ENCODE results near the gene OR2H1.

Gene OR2H1

DNA sequence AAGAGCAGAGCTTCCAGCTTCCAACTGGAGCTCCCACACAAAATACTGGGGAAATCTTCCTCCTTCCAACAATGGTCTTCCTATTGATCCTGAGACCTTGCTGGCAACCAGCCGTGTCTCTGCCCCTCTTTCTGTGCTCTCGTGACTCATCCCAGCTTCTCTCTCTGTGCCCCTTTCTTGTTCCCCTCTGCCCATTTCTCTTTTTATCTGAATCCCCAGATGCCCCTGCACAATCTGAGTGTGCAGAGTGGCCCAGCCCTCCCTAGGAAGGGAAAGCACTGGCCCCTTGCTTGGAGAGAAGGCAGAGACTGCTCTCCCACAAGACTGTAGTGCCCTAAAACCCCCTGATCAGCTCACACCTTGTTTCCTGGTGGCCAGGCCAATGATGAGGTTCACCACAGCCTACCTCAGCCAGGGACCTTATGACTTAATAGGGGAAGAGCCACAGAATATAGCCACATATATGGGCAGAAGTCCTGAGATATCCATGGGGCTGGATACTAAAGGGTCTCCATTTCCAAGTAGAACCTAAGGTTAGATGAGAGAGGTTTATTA is 53.9 kb downstream of the OR2H1 start:
- DNase-seq = no peak

Measured in fibroblast of skin of scalp (primary cell).